Glutamatergic neuron (in vitro differentiated cells): ENCODE data around the gene ASB6. TPM values are rescaled to one million over a fixed set of nuclear protein-coding genes. Genes with fewer than 3 reads are reported as not detected.
A peak's percentile ranks its signal among the peaks of the same experiment; 100 is the strongest.

Source experiments
- DNase-seq: peaks from one replicate; pipeline ENCODE4 v3.0.0; 2022
- H3K27ac Mint-ChIP-seq: one replicate; pipeline ENCODE4 v1.8.0; 2020; ENCODE audit warnings: mild to moderate bottlenecking, mixed read lengths, inconsistent platforms; ENCODE audit not compliant: unreplicated experiment
- H3K27me3 Mint-ChIP-seq: one replicate; pipeline ENCODE4 v1.8.0; 2020; ENCODE audit warnings: mild to moderate bottlenecking, moderate library complexity, mixed read lengths, inconsistent platforms; ENCODE audit not compliant: unreplicated experiment
- H3K36me3 Mint-ChIP-seq: one replicate; pipeline ENCODE4 v1.8.0; 2020; ENCODE audit warnings: mild to moderate bottlenecking, mixed read lengths, inconsistent platforms; ENCODE audit not compliant: unreplicated experiment
- H3K4me1 Mint-ChIP-seq: one replicate; pipeline ENCODE4 v1.8.0; 2020; ENCODE audit warnings: mild to moderate bottlenecking, low read depth, mixed read lengths, inconsistent platforms; ENCODE audit not compliant: unreplicated experiment
- H3K4me3 Mint-ChIP-seq: one replicate; pipeline ENCODE4 v1.8.0; 2020; ENCODE audit warnings: mild to moderate bottlenecking, mixed read lengths, inconsistent platforms; ENCODE audit not compliant: unreplicated experiment
- H3K9me3 Mint-ChIP-seq: one replicate; pipeline ENCODE4 v1.8.0; 2020; ENCODE audit warnings: mild to moderate bottlenecking, moderate library complexity, mixed read lengths, inconsistent platforms; ENCODE audit not compliant: unreplicated experiment
- CTCF ChIP-seq: fragments of 200-600 bp; sonication (generic); IDR thresholded peaks from one replicate; pipeline ENCODE4 v1.5.0; 2021; ENCODE audit not compliant: partially characterized antibody, unreplicated experiment
- total RNA-seq: library from RNA; stranded (reverse); fragmentation: NEBNext Ultra II Directional; extraction: Animal tissue kit (Norgen Biotek cat#: 25700); gene quantifications from one replicate; pipeline ENCODE4 v1.2.1, GENCODE V29; 2021; ENCODE audit not compliant: unreplicated experiment

Gene ASB6
- total RNA-seq, 1 donor from 2014 or later: 25.4 TPM

- no peak for TF ChIP-seq CTCF
- no peak overlapping the region for H3K27ac Mint-ChIP-seq
- H3K4me3 Mint-ChIP-seq: peak overlapping the region; percentile 65
- H3K36me3 Mint-ChIP-seq: no peaks in the 10 kb centered on the region
- peaks cover 13% of the 10 kb centered on the region for H3K27me3 Mint-ChIP-seq
- peaks cover 38% of the 10 kb centered on the region for H3K4me1 Mint-ChIP-seq
- no peak for DNase-seq
- peaks cover 17% of the 10 kb centered on the region for H3K9me3 Mint-ChIP-seq
These were observed 17.0 kb downstream of the ASB6 start for GRCh38 chr9:129624947-129625346.

- DNase-seq: peak; percentile 89
- H3K36me3 Mint-ChIP-seq: no peaks in the 10 kb centered on the region
- peaks cover 17% of the 10 kb centered on the region for H3K9me3 Mint-ChIP-seq
These were observed 17.7 kb downstream of the ASB6 start for GRCh38 chr9:129624168-129624759.

GRCh38 chr9:129623331-129623730 is 18.6 kb downstream of the ASB6 start:
- H3K4me3 Mint-ChIP-seq: peak overlapping the region; percentile 28
- H3K36me3 Mint-ChIP-seq: no peaks in the 10 kb centered on the region
- H3K4me1 Mint-ChIP-seq: peaks cover 35% of the 10 kb centered on the region
- H3K9me3 Mint-ChIP-seq: peaks cover 18% of the 10 kb centered on the region
- peak overlapping the region; percentile 50 for H3K27ac Mint-ChIP-seq
- H3K27me3 Mint-ChIP-seq: peaks cover 21% of the 10 kb centered on the region
- no peak for DNase-seq
- TF ChIP-seq CTCF: no peak

More at GRCh38 chr9:129624168-129624759, 17.7 kb downstream of the ASB6 start:
- peaks cover 38% of the 10 kb centered on the region for H3K4me1 Mint-ChIP-seq
- peak overlapping the region; percentile 46 for H3K4me3 Mint-ChIP-seq
- H3K27ac Mint-ChIP-seq: peak overlapping the region; percentile 76
- TF ChIP-seq CTCF: peak; percentile 88
- peaks cover 15% of the 10 kb centered on the region for H3K27me3 Mint-ChIP-seq

- Mint-ChIP-seq H3K36me3 (no peaks in the 10 kb centered on the region), H3K27me3 (peaks cover 16% of the 10 kb centered on the region), H3K9me3 (peaks cover 13% of the 10 kb centered on the region), H3K27ac (peak within 1 kb of the TSS; percentile 93), H3K4me1 (peaks cover 18% of the 10 kb centered on the region), H3K4me3 (peak within 1 kb of the TSS; percentile 80)
- DNase-seq: peak; percentile 79
- no peak for TF ChIP-seq CTCF
These were observed 21.2 kb downstream of the ASB6 start, which contains the start of gene C9orf50 for GRCh38 chr9:129620669-129621295. Gene C9orf50, minus strand, starts transcription at chr9:129621101. Its CDS starts 527 bp downstream, at chr9:129620574.
